H1 (cell line): ENCODE results near the gene TIMP1. TPM values are rescaled to one million over a fixed set of nuclear protein-coding genes. Genes with fewer than 3 reads are reported as not detected.
A peak's percentile ranks its signal among the peaks of the same experiment; 100 is the strongest.

Experiments
- CTCF ChIA-PET: fragments of 300-600 bp; sonication (Branson Sonifier 250); formaldehyde crosslinking; loops from one replicate; lab custom pipeline; 2021; ENCODE audit not compliant: partially characterized antibody; lab: Charles Lee
- POLR2A ChIA-PET: fragments of 300-600 bp; sonication (Branson Sonifier 250); formaldehyde crosslinking; loops from one replicate; lab custom pipeline; 2021; ENCODE audit warnings: inconsistent platforms; ENCODE audit not compliant: partially characterized antibody; lab: Charles Lee
- DNase-seq, 2 experiments: peaks; one replicate each; pipeline versions ENCODE4 v3.0.0 to v3.0.0-alpha.2; 2010 to 2022; ENCODE audit warnings: low spot score in 2 of 2, low read depth in 1 of 2, mixed read lengths in 1 of 2
- FAIRE-seq: peaks from 2 replicates; lab custom pipeline; 2011; peaks lifted over from hg19 to GRCh38; lab: Jason Lieb, UNC
- H2AFZ ChIP-seq: 2 replicates; pipeline ENCODE4 v1.8.1; 2012; ENCODE audit warnings: low read length, inconsistent platforms
- H2AK5ac ChIP-seq: 2 replicates; pipeline ENCODE4 v1.6.1; 2013; ENCODE audit warnings: low read depth, low read length
- H2BK120ac ChIP-seq: replicated peaks from 2 replicates; pipeline ENCODE3; 2013; ENCODE audit warnings: low read depth, low read length, inconsistent platforms
- H2BK12ac ChIP-seq: 2 replicates; pipeline ENCODE4 v1.6.1; 2013; ENCODE audit warnings: low read depth, low read length
- H2BK15ac ChIP-seq: 2 replicates; pipeline ENCODE4 v1.6.1; 2013; ENCODE audit warnings: low read length
- H2BK20ac ChIP-seq: 2 replicates; pipeline ENCODE4 v1.6.1; 2013; ENCODE audit warnings: low read length
- H2BK5ac ChIP-seq: 2 replicates; pipeline ENCODE4 v1.6.1; 2013; ENCODE audit warnings: low read depth, low read length
- H3K14ac ChIP-seq: 2 replicates; pipeline ENCODE4 v1.6.1; 2013; ENCODE audit warnings: inconsistent platforms; ENCODE audit not compliant: insufficient read length
- H3K18ac ChIP-seq: 2 replicates; pipeline ENCODE4 v1.6.1; 2013; ENCODE audit warnings: low read length; ENCODE audit errors: extremely low read depth
- H3K23ac ChIP-seq: 2 replicates; pipeline ENCODE4 v1.6.1; 2013; ENCODE audit warnings: inconsistent platforms; ENCODE audit not compliant: insufficient read length
- H3K23me2 ChIP-seq: 2 replicates; pipeline ENCODE4 v1.6.1; 2013; ENCODE audit warnings: low read depth, low read length
- H3K27ac ChIP-seq: 2 replicates; pipeline ENCODE4 v1.6.1; 2011; ENCODE audit warnings: low read depth, low read length, inconsistent platforms
- H3K27me3 ChIP-seq, 4 experiments: replicated peaks in 1 of 4; 1 replicate in 1 of 4; 2 replicates in 3 of 4; pipeline versions ENCODE4 v1.6.1 to v1.8.1; 2011 to 2013; ENCODE audit warnings: low read length in 3 of 4, mild to moderate bottlenecking in 3 of 4, inconsistent platforms in 2 of 4, mixed read lengths in 2 of 4, moderate library complexity in 1 of 4; ENCODE audit not compliant: control insufficient read depth in 3 of 4, insufficient read depth in 3 of 4; ENCODE audit errors: extremely low read depth in 1 of 4
- H3K36me3 ChIP-seq, 4 experiments: 2 replicates each; pipeline versions ENCODE4 v1.6.1 to v1.8.1; 2011 to 2013; ENCODE audit warnings: mild to moderate bottlenecking in 4 of 4, low read length in 3 of 4, moderate library complexity in 2 of 4, control low read depth in 1 of 4, inconsistent platforms in 1 of 4; ENCODE audit not compliant: insufficient read depth in 4 of 4, control insufficient read depth in 2 of 4
- H3K4ac ChIP-seq: replicated peaks from 2 replicates; pipeline ENCODE3; 2013; ENCODE audit warnings: low read length, low read depth, mixed read lengths, inconsistent platforms; ENCODE audit not compliant: insufficient read length
- H3K4me1 ChIP-seq, 4 experiments: replicated peaks in 1 of 4; 1 replicate in 1 of 4; 2 replicates in 3 of 4; pipeline versions ENCODE4 v1.6.1 to v1.8.1; 2011 to 2013; ENCODE audit warnings: low read length in 3 of 4, inconsistent platforms in 2 of 4, mixed read lengths in 1 of 4; ENCODE audit not compliant: insufficient read depth in 4 of 4, control insufficient read depth in 3 of 4
- H3K4me2 ChIP-seq, 2 experiments: 2 replicates each; pipeline versions ENCODE4 v1.6.1 to v1.8.1; 2011 to 2013; ENCODE audit warnings: low read depth in 2 of 2, low read length in 2 of 2, control low read depth in 1 of 2, inconsistent platforms in 1 of 2, mild to moderate bottlenecking in 1 of 2; ENCODE audit not compliant: insufficient read depth in 1 of 2
- H3K4me3 ChIP-seq, 4 experiments: fragments of 200-600, 300-600 bp in 1 of 4; sonication (generic), shearing (Covaris generic), sonication (Bioruptor Twin) in 1 of 4; 2 replicates each; pipeline versions ENCODE4 v1.5.1 to v1.8.1; 2011 to 2016; ENCODE audit warnings: low read length in 4 of 4, low read depth in 3 of 4, control low read depth in 2 of 4, inconsistent platforms in 2 of 4, mild to moderate bottlenecking in 2 of 4, mixed read lengths in 1 of 4, moderate library complexity in 1 of 4; ENCODE audit not compliant: insufficient read depth in 2 of 4; ENCODE audit errors: extremely low read depth in 1 of 4
- H3K56ac ChIP-seq: replicated peaks from 2 replicates; pipeline ENCODE3; 2013; ENCODE audit warnings: low read depth, mild to moderate bottlenecking, mixed read lengths, low read length, inconsistent platforms; ENCODE audit not compliant: insufficient read length
- H3K79me1 ChIP-seq: 2 replicates; pipeline ENCODE4 v1.6.1; 2013; ENCODE audit warnings: low read depth, low read length, control low read depth
- H3K79me2 ChIP-seq, 2 experiments: 2 replicates each; pipeline versions ENCODE4 v1.6.1 to v1.8.1; 2012 to 2013; ENCODE audit warnings: low read length in 2 of 2, mild to moderate bottlenecking in 2 of 2, inconsistent platforms in 1 of 2; ENCODE audit not compliant: insufficient read depth in 2 of 2, control insufficient read depth in 1 of 2
- H3K9ac ChIP-seq, 4 experiments: replicated peaks in 1 of 4; 1 replicate in 1 of 4; 2 replicates in 3 of 4; pipeline versions ENCODE4 v1.6.1 to v1.8.1; 2011 to 2013; ENCODE audit warnings: low read depth in 3 of 4, low read length in 3 of 4, control low read depth in 2 of 4, mild to moderate bottlenecking in 2 of 4, moderate library complexity in 2 of 4, inconsistent platforms in 1 of 4; ENCODE audit errors: extremely low read depth in 1 of 4
- H3K9me3 ChIP-seq, 2 experiments: 2 replicates each; pipeline versions ENCODE4 v1.6.1 to v1.8.1; 2012 to 2013; ENCODE audit warnings: mild to moderate bottlenecking in 2 of 2, moderate library complexity in 2 of 2, control low read depth in 1 of 2, inconsistent platforms in 1 of 2, low read depth in 1 of 2, low read length in 1 of 2, mixed read lengths in 1 of 2; ENCODE audit not compliant: insufficient read depth in 2 of 2
- H4K20me1 ChIP-seq, 2 experiments: replicated peaks in 1 of 2; 2 replicates each; pipeline versions ENCODE3 to v1.8.1; 2011 to 2013; ENCODE audit warnings: inconsistent platforms in 2 of 2, low read length in 2 of 2, mild to moderate bottlenecking in 1 of 2; ENCODE audit not compliant: insufficient read depth in 2 of 2, control insufficient read depth in 1 of 2
- H4K5ac ChIP-seq: 2 replicates; pipeline ENCODE4 v1.6.1; 2013; ENCODE audit warnings: low read length, low read depth, mixed read lengths, inconsistent platforms; ENCODE audit not compliant: insufficient read length
- H4K8ac ChIP-seq: 2 replicates; pipeline ENCODE4 v1.8.0; 2013; ENCODE audit warnings: mild to moderate bottlenecking, moderate library complexity, low read length, inconsistent platforms; ENCODE audit not compliant: insufficient read depth; ENCODE audit errors: extremely low read depth
- H4K91ac ChIP-seq: replicated peaks from 2 replicates; pipeline ENCODE3; 2013; ENCODE audit warnings: low read length, mixed read lengths, inconsistent platforms; ENCODE audit not compliant: insufficient read length
- CTCF ChIP-seq, 3 experiments: IDR thresholded peaks; 1 replicate in 2 of 3; 2 replicates in 1 of 3; pipeline versions ENCODE4 v1.5.1 to v1.6.1; 2011; ENCODE audit warnings: low read length in 3 of 3, mild to moderate bottlenecking in 3 of 3, inconsistent platforms in 2 of 3, low read depth in 1 of 3, moderate library complexity in 1 of 3; ENCODE audit not compliant: insufficient read depth in 1 of 3; ENCODE audit errors: control extremely low read depth in 1 of 3
- POU5F1 ChIP-seq: IDR thresholded peaks from 2 replicates; pipeline ENCODE4 v1.6.1; 2011; ENCODE audit warnings: low read depth, mild to moderate bottlenecking, low read length, moderate library complexity
- WGBS, 2 experiments: shearing (Covaris generic) in 1 of 2; methylation state at CpG; one replicate each; pipeline versions ENCODE4 v1.1.6 to v1.1.7; 2013 to 2015; ENCODE audit warnings: low lambda C conversion rate in 2 of 2, mixed read lengths in 2 of 2, inconsistent platforms in 1 of 2, low coverage in 1 of 2, missing lambda C conversion rate in 1 of 2; ENCODE audit not compliant: insufficient replicate concordance in 2 of 2, insufficient coverage in 1 of 2, insufficient read length in 1 of 2; ENCODE audit errors: extremely low coverage in 1 of 2, missing lambda C conversion rate in 1 of 2; 5-methylcytosine and 5-hydroxymethylcytosine counted together
- polyA plus RNA-seq, 7 experiments: library from polyadenylated mRNA; depleted of rRNA in 3 of 7; stranded (reverse) in 5 of 7; unstranded in 2 of 7; fragments of >200 nt in 5 of 7; fragments of 200-250 nt in 2 of 7; gene quantifications; 1 replicate in 5 of 7; 2 replicates in 1 of 7; 4 replicates in 1 of 7; pipeline versions ENCODE4 v1.2.1 to v1.2.3, GENCODE V29; 2011 to 2013; ENCODE audit warnings: missing spikeins in 2 of 7, mixed read lengths in 2 of 7
- total RNA-seq: library from RNA; stranded (reverse); fragmentation: NEBNext Ultra II Directional; extraction: Animal tissue kit (Norgen Biotek cat#: 25700); gene quantifications from 2 replicates; pipeline ENCODE4 v1.2.1, GENCODE V29; 2021

Gene TIMP1
- total and polyA plus RNA-seq, 2 of the 8 experiments (the other 6 are each of a cell fraction or from before 2014, with no cell fraction given), result 58.6 to 142 TPM

- no peak for FAIRE-seq
Observed at GRCh38 chrX:47564438-47565085, 17.7 kb upstream of the TIMP1 start.

More at GRCh38 chrX:47564438-47565085, 17.7 kb upstream of the TIMP1 start:
- Histone ChIP-seq H3K23ac (no peak overlapping the region), H3K36me3 (peaks cover 4 to 44% (median 21%) of the 10 kb centered on the region in 4 experiments; a peak in 7 of 8 replicates), H3K9me3 (no peaks in the 10 kb centered on the region), H3K18ac (no peak overlapping the region), H2BK120ac (no peak overlapping the region), H3K79me1 (no peaks in the 10 kb centered on the region), H4K20me1 (peaks cover 0 to 2% of the 10 kb centered on the region in 2 experiments), H4K91ac (no peak overlapping the region), H3K4me3 (no peak overlapping the region), H3K79me2 (peaks cover 0 to 7% of the 10 kb centered on the region in 2 experiments; a peak in 1 of 4 replicates), H2BK20ac (no peak overlapping the region), H3K14ac (no peak overlapping the region), H2AK5ac (no peak overlapping the region), H4K5ac (no peak overlapping the region), H2BK12ac (no peak overlapping the region), H3K9ac (no peak overlapping the region), H3K56ac (no peak overlapping the region), H2BK5ac (no peak overlapping the region), H2AFZ (no peak overlapping the region), H3K4me2 (no peak overlapping the region), H2BK15ac (no peak overlapping the region), H3K4ac (no peak overlapping the region), H3K4me1 (no peaks in the 10 kb centered on the region), H3K27me3 (no peaks in the 10 kb centered on the region), H4K8ac (no peak overlapping the region), H3K23me2 (peaks cover 5% of the 10 kb centered on the region), H3K27ac (no peak overlapping the region)
- DNase-seq, result no peak
- peak in 1 of 3 experiments; percentile 4; a peak in 1 of 4 replicates for TF ChIP-seq CTCF (IDR thresholded peaks at IDR 0.05; ENCODE audit: control extremely low read depth in 1 of 3, insufficient read depth in 1 of 3, low read depth in 1 of 3, low read length in 3 of 3)
- no peak for TF ChIP-seq POU5F1
- ChIA-PET CTCF (interaction anchor here (0.5 to 1.4 kb wide), 5 partner anchors 9 to 79 kb away, joined by 3 to 5 read pairs (median 3); no protein-coding TSS in a partner anchor), POLR2A (interaction anchor here (0.6 to 1.2 kb wide), 2 partner anchors 10 to 17 kb away, joined by 3 to 4 read pairs; partner anchors contain the start of gene TIMP1)
- WGBS, 2 experiments, result 87% methylated on average over 8 of the region's 12 CpGs; no CpG with 5 or more reads in 1 of the 2 experiments
